Ovary (tissue), 3 donors: ENCODE results near the gene SOX6.

ENCODE experiments used
- EP300 ChIP-seq: sonication (generic); formaldehyde crosslinking; IDR thresholded peaks from one replicate; pipeline ENCODE4 v1.6.1; 2017; ENCODE audit warnings: antibody characterized with exemption
- POLR2A ChIP-seq: fragments of 450-650 bp; IDR thresholded peaks from one replicate; pipeline ENCODE4 v1.6.1; 2017; ENCODE audit warnings: antibody characterized with exemption, mild to moderate bottlenecking, moderate library complexity
- TF ChIP-seq, protein P1 (sequence below), 3 donors: fragments of 450-650 bp in 2 of 3; fragments of 200-600 bp in 1 of 3; IDR thresholded peaks; one replicate each; pipeline versions ENCODE4 v1.5.1 to v1.8.0; 2016 to 2022; ENCODE audit warnings: antibody characterized with exemption in 3 of 3, mild to moderate bottlenecking in 1 of 3
- donor health status: DM: no; HTN: no; CAD: no.

DNA sequence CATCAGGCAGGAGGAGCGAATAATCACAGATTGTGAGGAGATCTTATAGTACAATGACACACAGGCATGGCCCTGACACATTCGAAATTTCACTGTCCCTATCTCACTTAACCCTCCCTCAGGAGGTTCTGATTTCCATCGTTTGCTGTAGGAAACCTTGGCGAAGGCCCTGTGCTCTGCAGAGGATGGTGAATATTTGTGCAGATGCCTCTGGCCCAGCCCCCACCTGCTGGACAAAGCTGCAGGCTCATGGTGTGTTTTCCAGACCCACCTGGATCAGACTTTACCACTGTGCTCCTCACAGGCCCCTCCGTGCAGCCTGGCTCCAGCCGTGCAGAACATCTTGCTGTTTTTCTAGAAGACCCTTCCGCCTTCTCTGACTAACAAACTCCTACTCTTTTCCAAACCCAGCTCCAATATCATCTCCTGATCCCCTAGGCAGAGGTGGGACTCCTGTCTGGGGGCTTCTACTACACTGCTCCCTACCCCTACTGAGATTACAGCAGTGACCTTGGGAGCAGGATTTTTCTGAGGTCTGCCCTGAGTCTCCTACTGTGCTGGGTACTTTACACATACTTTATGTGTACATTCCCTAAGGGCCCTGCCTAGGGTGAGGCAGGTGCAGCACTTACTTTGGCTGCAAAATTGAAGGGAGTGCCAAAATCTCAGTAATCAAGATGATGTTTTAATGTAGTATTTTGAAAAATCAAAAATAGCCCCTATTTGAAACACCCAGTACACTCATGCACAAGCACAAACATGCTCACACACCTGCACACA lies 412.7 kb downstream of the SOX6 start:
- no peak for TF ChIP-seq POLR2A
- TF ChIP-seq, protein P1, sequence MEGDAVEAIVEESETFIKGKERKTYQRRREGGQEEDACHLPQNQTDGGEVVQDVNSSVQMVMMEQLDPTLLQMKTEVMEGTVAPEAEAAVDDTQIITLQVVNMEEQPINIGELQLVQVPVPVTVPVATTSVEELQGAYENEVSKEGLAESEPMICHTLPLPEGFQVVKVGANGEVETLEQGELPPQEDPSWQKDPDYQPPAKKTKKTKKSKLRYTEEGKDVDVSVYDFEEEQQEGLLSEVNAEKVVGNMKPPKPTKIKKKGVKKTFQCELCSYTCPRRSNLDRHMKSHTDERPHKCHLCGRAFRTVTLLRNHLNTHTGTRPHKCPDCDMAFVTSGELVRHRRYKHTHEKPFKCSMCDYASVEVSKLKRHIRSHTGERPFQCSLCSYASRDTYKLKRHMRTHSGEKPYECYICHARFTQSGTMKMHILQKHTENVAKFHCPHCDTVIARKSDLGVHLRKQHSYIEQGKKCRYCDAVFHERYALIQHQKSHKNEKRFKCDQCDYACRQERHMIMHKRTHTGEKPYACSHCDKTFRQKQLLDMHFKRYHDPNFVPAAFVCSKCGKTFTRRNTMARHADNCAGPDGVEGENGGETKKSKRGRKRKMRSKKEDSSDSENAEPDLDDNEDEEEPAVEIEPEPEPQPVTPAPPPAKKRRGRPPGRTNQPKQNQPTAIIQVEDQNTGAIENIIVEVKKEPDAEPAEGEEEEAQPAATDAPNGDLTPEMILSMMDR (IDR thresholded peaks at IDR 0.05), result no peak
- TF ChIP-seq EP300, result no peak
